CD14-positive monocyte (primary cell): ENCODE measurements around the gene SHISA6. TPM values are rescaled to one million over a fixed set of nuclear protein-coding genes. Genes with fewer than 3 reads are reported as not detected.

Source experiments
- DNase-seq, 3 donors: peaks; one replicate each; pipeline ENCODE4 v3.0.0-alpha.2; 2011 to 2022
- H2AFZ ChIP-seq: 2 replicates; pipeline ENCODE4 v1.6.0; 2012; ENCODE audit warnings: mild to moderate bottlenecking, low read depth, low read length, inconsistent platforms; ENCODE audit not compliant: insufficient read depth, poor library complexity, severe bottlenecking
- H3K27ac ChIP-seq, 2 donors: 1 replicate in 1 of 2; 2 replicates in 1 of 2; pipeline ENCODE4 v1.5.1; 2012 to 2013; ENCODE audit warnings: low read length in 2 of 2, control low read depth in 1 of 2, inconsistent platforms in 1 of 2, low read depth in 1 of 2, mild to moderate bottlenecking in 1 of 2
- H3K27me3 ChIP-seq, 2 donors: one replicate each; pipeline versions ENCODE4 v1.6.0 to v1.6.1; 2011 to 2013; ENCODE audit warnings: low read length in 2 of 2; ENCODE audit not compliant: control insufficient read depth in 2 of 2, insufficient read depth in 2 of 2
- H3K36me3 ChIP-seq, 2 donors: replicated peaks in 1 of 2; 1 replicate in 1 of 2; 2 replicates in 1 of 2; pipeline versions ENCODE4 v1.5.1 to v1.6.1; 2012 to 2013; ENCODE audit warnings: low read length in 2 of 2, control low read depth in 1 of 2, inconsistent platforms in 1 of 2, mild to moderate bottlenecking in 1 of 2; ENCODE audit not compliant: insufficient read depth in 2 of 2, control insufficient read depth in 1 of 2
- H3K4me1 ChIP-seq, 2 donors: 1 replicate in 1 of 2; 2 replicates in 1 of 2; pipeline versions ENCODE4 v1.5.1 to v1.6.1; 2012 to 2013; ENCODE audit warnings: low read length in 2 of 2, control low read depth in 1 of 2, inconsistent platforms in 1 of 2, mild to moderate bottlenecking in 1 of 2, moderate library complexity in 1 of 2; ENCODE audit not compliant: insufficient read depth in 2 of 2, control insufficient read depth in 1 of 2
- H3K4me2 ChIP-seq: replicated peaks from 2 replicates; pipeline ENCODE3; 2012; ENCODE audit warnings: low read length, moderate library complexity, mild to moderate bottlenecking; ENCODE audit not compliant: poor library complexity, severe bottlenecking; ENCODE audit errors: extremely low read depth
- H3K4me3 ChIP-seq, 3 experiments: fragments of 200-600 bp in 1 of 3; sonication (generic) in 1 of 3; replicated peaks in 1 of 3; 1 replicate in 2 of 3; 2 replicates in 1 of 3; pipeline ENCODE4 v1.5.1; 2011 to 2013; ENCODE audit warnings: low read length in 3 of 3, mild to moderate bottlenecking in 3 of 3, control low read depth in 2 of 3, low read depth in 2 of 3, inconsistent platforms in 1 of 3, moderate library complexity in 1 of 3
- H3K79me2 ChIP-seq: 2 replicates; pipeline ENCODE4 v1.6.0; 2012; ENCODE audit warnings: mild to moderate bottlenecking, control low read depth, inconsistent platforms, low read length, moderate library complexity; ENCODE audit not compliant: insufficient read depth
- H3K9ac ChIP-seq: 2 replicates; pipeline ENCODE4 v1.6.0; 2017; ENCODE audit warnings: low read length, mild to moderate bottlenecking; ENCODE audit not compliant: insufficient read depth, poor library complexity, severe bottlenecking
- H3K9me3 ChIP-seq, 2 donors: replicated peaks in 1 of 2; 1 replicate in 1 of 2; 2 replicates in 1 of 2; pipeline versions ENCODE4 v1.5.1 to v1.6.1; 2012 to 2013; ENCODE audit warnings: low read length in 2 of 2, control low read depth in 1 of 2; ENCODE audit not compliant: control insufficient read depth in 1 of 2, insufficient read depth in 1 of 2
- H4K20me1 ChIP-seq: 2 replicates; pipeline ENCODE4 v1.6.0; 2012; ENCODE audit warnings: mild to moderate bottlenecking, low read length, control low read depth, moderate library complexity; ENCODE audit not compliant: insufficient read depth
- H3K27ac Mint-ChIP-seq, 7 donors: one replicate each; pipeline ENCODE4 v1.8.0; 2020; ENCODE audit warnings: mild to moderate bottlenecking in 7 of 7, mixed read lengths in 7 of 7, moderate library complexity in 6 of 7, inconsistent platforms in 2 of 7
- H3K27me3 Mint-ChIP-seq, 3 donors: one replicate each; pipeline ENCODE4 v1.8.0; 2021 to 2022; ENCODE audit warnings: low read depth in 3 of 3, mild to moderate bottlenecking in 3 of 3, mixed read lengths in 3 of 3, moderate library complexity in 3 of 3, inconsistent platforms in 1 of 3
- H3K36me3 Mint-ChIP-seq, 2 donors: one replicate each; pipeline ENCODE4 v1.8.0; 2020; ENCODE audit warnings: mixed read lengths in 2 of 2, inconsistent platforms in 1 of 2, mild to moderate bottlenecking in 1 of 2
- H3K4me1 Mint-ChIP-seq: one replicate; pipeline ENCODE4 v1.8.0; 2020; ENCODE audit warnings: mild to moderate bottlenecking, mixed read lengths
- H3K4me3 Mint-ChIP-seq, 2 donors: one replicate each; pipeline ENCODE4 v1.8.0; 2020; ENCODE audit warnings: mild to moderate bottlenecking in 2 of 2, mixed read lengths in 2 of 2, moderate library complexity in 1 of 2
- H3K9me3 Mint-ChIP-seq, 7 donors: one replicate each; pipeline ENCODE4 v1.8.0; 2020 to 2022; ENCODE audit warnings: mixed read lengths in 7 of 7, mild to moderate bottlenecking in 6 of 7, moderate library complexity in 6 of 7, inconsistent platforms in 2 of 7
- CTCF ChIP-seq: fragments of 200-600 bp; IDR thresholded peaks from one replicate; pipeline ENCODE4 v1.8.0; 2022; ENCODE audit warnings: antibody characterized with exemption, mild to moderate bottlenecking
- WGBS: methylation state at CpG from one replicate; pipeline ENCODE4 v1.1.5; 2013; ENCODE audit warnings: missing lambda C conversion rate; ENCODE audit not compliant: insufficient coverage; 5-methylcytosine and 5-hydroxymethylcytosine counted together
- intact Hi-C, 2 donors: fragments of 100-400 bp; cut with micrococcal nuclease; formaldehyde crosslinking; loops; one replicate each; pipeline versions ENCODE4 v1.15.0 to v1.15.1; 2023
- polyA plus RNA-seq, 3 donors: library from polyadenylated mRNA; depleted of rRNA in 1 of 3; unstranded in 2 of 3; stranded (reverse) in 1 of 3; fragments of 300-500 nt in 2 of 3; fragments of >200 nt in 1 of 3; fragmentation: Illumina TruSeq in 2 of 3; gene quantifications; 1 replicate in 2 of 3; 2 replicates in 1 of 3; pipeline ENCODE4 v1.2.3, GENCODE V29; 2012 to 2021

SHISA6 gene
- polyA plus RNA-seq, 3 donors: not detected

GRCh38 chr17:11487469-11487868 lies 246.5 kb downstream of the SHISA6 start:
- Mint-ChIP-seq H3K36me3 (no peaks in the 10 kb centered on the region), H3K4me1 (no peaks in the 10 kb centered on the region), H3K4me3 (no peak overlapping the region), H3K9me3 (peaks cover 8 to 33% (median 18%) of the 10 kb centered on the region in 7 donors), H3K27me3 (peaks cover 0 to 1% (median 0%) of the 10 kb centered on the region in 3 donors), H3K27ac (no peak overlapping the region)
- Histone ChIP-seq H3K27ac (no peak overlapping the region), H2AFZ (no peak overlapping the region), H3K9me3 (peaks cover 33 to 42% of the 10 kb centered on the region in 2 donors), H3K9ac (no peak overlapping the region), H3K79me2 (no peaks in the 10 kb centered on the region), H3K4me3 (no peak overlapping the region), H3K4me2 (no peak overlapping the region), H3K27me3 (no peaks in the 10 kb centered on the region), H3K4me1 (no peaks in the 10 kb centered on the region), H4K20me1 (no peaks in the 10 kb centered on the region), H3K36me3 (no peaks in the 10 kb centered on the region)
- DNase-seq: no peak
- 86% methylated on average over 1 of the region's 2 CpGs for WGBS
- no peak for TF ChIP-seq CTCF
- intact Hi-C loops: no loop called here

DNA sequence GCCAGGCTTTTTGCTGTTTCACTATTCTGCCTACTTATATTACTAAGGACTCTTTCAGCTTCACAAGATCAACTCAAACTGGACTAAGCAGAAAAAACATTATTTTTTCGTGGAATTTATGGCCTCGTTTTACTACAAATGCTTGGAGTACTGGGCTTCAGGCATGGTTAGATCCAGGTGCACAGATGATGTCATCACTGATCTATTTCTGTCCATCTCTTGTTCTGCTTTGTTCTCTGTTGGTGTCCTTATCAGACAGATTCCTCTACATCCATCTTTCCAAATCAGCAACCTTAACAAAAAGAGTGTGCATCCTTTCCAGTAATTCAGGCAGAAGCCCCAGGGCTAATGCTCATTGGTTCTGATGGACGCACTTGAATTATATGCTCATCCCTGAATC lies 247.4 kb downstream of the SHISA6 start:
- H3K36me3 Mint-ChIP-seq: no peaks in the 10 kb centered on the region
- DNase-seq: no peak
- H3K9me3 Mint-ChIP-seq: peaks cover 7 to 34% (median 21%) of the 10 kb centered on the region in 7 donors
- H3K4me2 ChIP-seq: no peak overlapping the region
- H3K4me1 Mint-ChIP-seq: no peaks in the 10 kb centered on the region
- H3K27me3 Mint-ChIP-seq: peaks cover 0 to 1% (median 0%) of the 10 kb centered on the region in 3 donors
- no peak overlapping the region for H3K4me3 Mint-ChIP-seq
- intact Hi-C loops: no loop called here
- H4K20me1 ChIP-seq: no peaks in the 10 kb centered on the region
- H3K27me3 ChIP-seq: no peaks in the 10 kb centered on the region
- H3K9ac ChIP-seq: no peak overlapping the region
- no peak overlapping the region for H2AFZ ChIP-seq
- H3K79me2 ChIP-seq: no peaks in the 10 kb centered on the region
- H3K4me3 ChIP-seq: no peak overlapping the region
- H3K4me1 ChIP-seq: no peaks in the 10 kb centered on the region
- H3K27ac ChIP-seq: no peak overlapping the region
- H3K36me3 ChIP-seq: no peaks in the 10 kb centered on the region
- H3K9me3 ChIP-seq: peaks cover 37 to 42% of the 10 kb centered on the region in 2 donors
- H3K27ac Mint-ChIP-seq: no peak overlapping the region
- no peak for TF ChIP-seq CTCF
- whole genome bisulfite sequencing: 91% methylated on average over 2 of the region's 3 CpGs
